ENCODE measurements around the gene PCDH15. TPM values are rescaled to one million over a fixed set of nuclear protein-coding genes. Genes with fewer than 3 reads are reported as not detected.

Gene PCDH15
- total RNA-seq, 2 donors from 2014 or later: 0.58 to 0.95 TPM

GRCh38 chr10:54749623-54750022 is 51.4 kb downstream of the PCDH15 start:
- no peaks in the 10 kb centered on the region for H3K36me3 Mint-ChIP-seq (ENCODE audit: low read depth)
- H3K27ac Mint-ChIP-seq: peak overlapping the region; percentile 75
- Histone ChIP-seq H3K36me3 (ENCODE audit: control insufficient read depth, insufficient read depth, low read length) (no peaks in the 10 kb centered on the region), H3K4me3 (ENCODE audit: low read length) (no peak overlapping the region), H3K4me1 (ENCODE audit: control insufficient read depth, insufficient read depth, low read length) (no peaks in the 10 kb centered on the region), H3K9me3 (ENCODE audit: control insufficient read depth, low read length) (no peaks in the 10 kb centered on the region), H3K9ac (ENCODE audit: extremely low read depth, low read length, poor library complexity, severe bottlenecking) (no peak overlapping the region), H3K27me3 (ENCODE audit: control insufficient read depth, insufficient read depth, low read length, poor library complexity, severe bottlenecking) (no peaks in the 10 kb centered on the region), H3K27ac (ENCODE audit: low read depth, low read length) (no peak overlapping the region)
- H3K27me3 Mint-ChIP-seq (ENCODE audit: insufficient read depth): no peaks in the 10 kb centered on the region
- peaks cover 26% of the 10 kb centered on the region for H3K4me1 Mint-ChIP-seq
- 80 to 86% methylated on average over 1 of the region's 1 CpG for WGBS, 2 experiments (ENCODE audit: insufficient coverage in 1 of 2, insufficient read length in 1 of 2)
- TF ChIP-seq CTCF (conservative IDR thresholded peaks at IDR 0.05): no peak
- H3K4me3 Mint-ChIP-seq: no peak overlapping the region
- no peak for DNase-seq
- H3K9me3 Mint-ChIP-seq: no peaks in the 10 kb centered on the region

- no peak overlapping the region for H3K4me3 Mint-ChIP-seq
- no peak overlapping the region for H3K9ac ChIP-seq (ENCODE audit: extremely low read depth, low read length, poor library complexity, severe bottlenecking)
- H3K36me3 ChIP-seq (ENCODE audit: control insufficient read depth, insufficient read depth, low read length): no peaks in the 10 kb centered on the region
- H3K36me3 Mint-ChIP-seq (ENCODE audit: low read depth): no peaks in the 10 kb centered on the region
- no peaks in the 10 kb centered on the region for H3K27me3 Mint-ChIP-seq (ENCODE audit: insufficient read depth)
- no peak for TF ChIP-seq CTCF (conservative IDR thresholded peaks at IDR 0.05)
- H3K27me3 ChIP-seq (ENCODE audit: control insufficient read depth, insufficient read depth, low read length, poor library complexity, severe bottlenecking): no peaks in the 10 kb centered on the region
- 84 to 100% methylated on average over 1 to 2 of the region's 2 CpGs for WGBS, 2 experiments (ENCODE audit: insufficient coverage in 1 of 2, insufficient read length in 1 of 2)
- no peaks in the 10 kb centered on the region for H3K9me3 Mint-ChIP-seq
- no peak overlapping the region for H3K27ac Mint-ChIP-seq
- no peak overlapping the region for H3K27ac ChIP-seq (ENCODE audit: low read depth, low read length)
- H3K9me3 ChIP-seq (ENCODE audit: control insufficient read depth, low read length): no peaks in the 10 kb centered on the region
- DNase-seq: no peak
- peaks cover 32% of the 10 kb centered on the region for H3K4me1 Mint-ChIP-seq
- H3K4me1 ChIP-seq (ENCODE audit: control insufficient read depth, insufficient read depth, low read length): no peaks in the 10 kb centered on the region
- H3K4me3 ChIP-seq (ENCODE audit: low read length): no peak overlapping the region
Measured at GRCh38 chr10:54745436-54745835, 55.6 kb downstream of the PCDH15 start.

GRCh38 chr10:54742416-54742815 is 58.6 kb downstream of the PCDH15 start:
- Histone ChIP-seq H3K27me3 (ENCODE audit: control insufficient read depth, insufficient read depth, low read length, poor library complexity, severe bottlenecking) (no peaks in the 10 kb centered on the region), H3K9ac (ENCODE audit: extremely low read depth, low read length, poor library complexity, severe bottlenecking) (no peak overlapping the region), H3K4me1 (ENCODE audit: control insufficient read depth, insufficient read depth, low read length) (no peaks in the 10 kb centered on the region), H3K36me3 (ENCODE audit: control insufficient read depth, insufficient read depth, low read length) (no peaks in the 10 kb centered on the region), H3K9me3 (ENCODE audit: control insufficient read depth, low read length) (no peaks in the 10 kb centered on the region), H3K27ac (ENCODE audit: low read depth, low read length) (no peak overlapping the region), H3K4me3 (ENCODE audit: low read length) (no peak overlapping the region)
- WGBS, 2 experiments (ENCODE audit: insufficient coverage in 1 of 2, insufficient read length in 1 of 2): 96 to 100% methylated on average over 3 of the region's 4 CpGs
- no peak for TF ChIP-seq CTCF (conservative IDR thresholded peaks at IDR 0.05)
- Mint-ChIP-seq H3K9me3 (no peaks in the 10 kb centered on the region), H3K4me1 (peaks cover 25% of the 10 kb centered on the region), H3K27me3 (ENCODE audit: insufficient read depth) (no peaks in the 10 kb centered on the region), H3K27ac (no peak overlapping the region), H3K4me3 (no peak overlapping the region), H3K36me3 (ENCODE audit: low read depth) (no peaks in the 10 kb centered on the region)
- no peak for DNase-seq

Measured in endodermal cell (in vitro differentiated cells).